Stimulated activated CD8-positive, alpha-beta memory T cell treated with anti-CD3 and anti-CD28 coated beads, Interleukin-15, amount 100 ng/mL, for 4 hours (primary cell): Measurements from ENCODE around the gene FAM83C.
"Not testable (repeated sequence)": the region's sequence is repeated elsewhere in the genome, so short reads cannot be mapped to it uniquely, and the experiment has no call there.

Source experiments
- DNase-seq, 2 donors: peaks; one replicate each; pipeline ENCODE4 v3.0.0-alpha.2; 2020; ENCODE audit warnings: low read depth in 2 of 2

FAM83C gene

GRCh38 chr20:35267092-35267491 lies 25.1 kb downstream of the FAM83C start:
- no peak for DNase-seq

DNA sequence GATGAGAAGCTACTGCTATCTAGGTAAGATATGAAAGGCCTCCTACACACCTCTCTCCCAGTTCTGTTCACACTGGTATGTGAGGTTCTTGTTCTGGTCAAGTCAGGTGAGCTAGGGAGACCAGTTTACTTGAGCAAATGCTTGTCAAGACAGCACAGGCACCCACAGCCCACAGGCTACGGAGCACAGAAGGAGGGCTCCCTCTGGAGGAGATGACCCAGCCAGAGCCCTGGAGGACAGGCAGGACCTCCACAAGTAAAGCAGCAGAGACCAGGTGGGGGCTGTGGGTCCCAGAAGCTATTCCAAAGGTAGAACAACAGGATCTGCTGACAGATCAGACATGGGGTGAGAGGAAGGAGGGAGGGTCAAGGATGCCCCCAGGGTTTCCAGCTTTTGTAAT lies 27.5 kb downstream of the FAM83C start:
- DNase-seq, result no peak

- DNase-seq, result no peak
Measured at GRCh38 chr20:35263532-35264341, 28.5 kb downstream of the FAM83C start.

GRCh38 chr20:35262731-35263531 lies 29.3 kb downstream of the FAM83C start:
- DNase-seq, result not testable (repeated sequence)

DNA sequence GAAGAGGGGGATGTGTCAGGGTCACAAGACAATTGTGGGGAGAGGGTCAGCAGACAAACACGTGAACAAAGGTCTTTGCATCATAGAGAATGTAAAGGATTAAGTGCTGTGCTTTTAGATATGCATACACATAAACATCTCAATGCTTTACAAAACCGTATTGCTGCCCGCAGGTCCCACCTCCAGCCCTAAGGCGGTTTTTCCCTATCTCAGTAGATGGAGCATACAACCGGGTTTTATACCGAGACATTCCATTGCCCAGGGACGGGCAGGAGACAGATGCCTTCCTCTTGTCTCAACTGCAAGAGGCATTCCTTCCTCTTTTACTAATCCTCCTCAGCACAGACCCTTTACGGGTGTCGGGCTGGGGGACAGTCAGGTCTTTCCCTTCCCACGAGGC lies 29.9 kb downstream of the FAM83C start:
- not testable (repeated sequence) for DNase-seq

- DNase-seq, result no peak
Measured at GRCh38 chr20:35260426-35260825, 31.8 kb downstream of the FAM83C start.

GRCh38 chr20:35257175-35257909 lies 34.9 kb downstream of the FAM83C start:
- DNase-seq, result no peak

DNA sequence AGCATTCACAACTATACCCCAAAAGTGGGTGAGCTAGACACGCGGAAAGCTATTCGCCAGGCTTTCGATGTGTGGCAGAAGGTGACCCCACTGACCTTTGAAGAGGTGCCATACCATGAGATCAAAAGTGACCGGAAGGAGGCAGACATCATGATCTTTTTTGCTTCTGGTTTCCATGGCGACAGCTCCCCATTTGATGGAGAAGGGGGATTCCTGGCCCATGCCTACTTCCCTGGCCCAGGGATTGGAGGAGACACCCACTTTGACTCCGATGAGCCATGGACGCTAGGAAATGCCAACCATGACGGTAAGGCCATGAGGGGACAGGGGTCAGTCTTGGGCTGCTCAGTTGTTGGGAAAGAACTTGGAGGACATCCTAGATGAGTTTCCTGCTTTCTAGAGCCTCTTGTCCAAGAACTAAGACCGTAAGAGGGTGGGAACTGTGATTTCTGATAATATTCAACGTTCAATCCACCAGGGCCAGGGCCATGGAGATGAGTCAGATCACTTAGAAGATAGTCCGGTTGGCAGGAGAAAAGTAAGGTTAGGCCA lies 37.7 kb downstream of the FAM83C start:
- no peak for DNase-seq

- no peak for DNase-seq
Measured at GRCh38 chr20:35253010-35253409, 39.2 kb downstream of the FAM83C start.

- not testable (repeated sequence) for DNase-seq
Measured at GRCh38 chr20:35252598-35252997, 39.6 kb downstream of the FAM83C start.

- DNase-seq, result peak in 1 of 2 donors; percentile 6
Measured at GRCh38 chr20:35252037-35252461, 40.2 kb downstream of the FAM83C start.

- DNase-seq, result no peak
Measured at GRCh38 chr20:35251613-35251940, 40.6 kb downstream of the FAM83C start.

DNA sequence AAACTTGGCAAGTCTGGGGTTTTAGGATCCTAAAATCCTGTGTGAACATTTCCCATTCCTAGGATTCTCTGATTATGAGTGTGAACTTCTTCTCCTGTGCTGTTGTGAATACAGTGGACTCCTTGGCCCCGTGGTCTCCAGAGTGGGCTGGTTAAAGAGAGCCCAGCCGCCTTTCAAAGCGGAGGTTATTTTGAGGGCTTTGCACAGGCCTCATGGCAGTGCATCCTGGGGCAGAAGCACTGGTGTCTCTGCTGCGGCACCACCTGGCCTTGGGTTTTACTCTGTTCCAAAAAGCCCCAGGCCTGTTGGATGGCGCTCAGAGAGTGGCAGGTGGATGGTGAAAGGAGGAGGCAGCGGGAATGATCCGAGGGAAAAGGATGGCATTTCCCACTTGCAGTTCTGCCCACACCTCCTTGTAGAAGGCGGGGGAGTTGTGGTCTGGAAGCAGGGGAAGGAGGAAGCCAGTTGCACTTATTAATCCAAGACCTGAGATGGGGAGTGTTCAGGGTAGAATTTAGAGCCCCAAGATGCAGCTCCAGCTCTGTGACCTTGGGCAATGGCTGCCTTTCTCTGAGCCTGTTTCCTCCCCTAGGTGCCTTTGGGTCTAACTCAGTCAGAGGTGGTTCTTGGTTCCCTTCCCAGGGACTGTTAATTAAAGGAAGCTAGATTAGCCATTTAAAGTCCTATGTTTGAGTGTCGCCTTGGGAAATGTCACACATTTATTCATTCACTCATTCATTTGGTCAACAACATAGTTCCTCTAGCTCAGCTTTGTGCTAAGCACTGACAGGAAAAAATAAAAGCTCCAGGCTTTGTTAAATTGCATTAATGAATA lies 43.4 kb downstream of the FAM83C start:
- no peak for DNase-seq

GRCh38 chr20:35246723-35247122 lies 45.5 kb downstream of the FAM83C start:
- no peak for DNase-seq

DNA sequence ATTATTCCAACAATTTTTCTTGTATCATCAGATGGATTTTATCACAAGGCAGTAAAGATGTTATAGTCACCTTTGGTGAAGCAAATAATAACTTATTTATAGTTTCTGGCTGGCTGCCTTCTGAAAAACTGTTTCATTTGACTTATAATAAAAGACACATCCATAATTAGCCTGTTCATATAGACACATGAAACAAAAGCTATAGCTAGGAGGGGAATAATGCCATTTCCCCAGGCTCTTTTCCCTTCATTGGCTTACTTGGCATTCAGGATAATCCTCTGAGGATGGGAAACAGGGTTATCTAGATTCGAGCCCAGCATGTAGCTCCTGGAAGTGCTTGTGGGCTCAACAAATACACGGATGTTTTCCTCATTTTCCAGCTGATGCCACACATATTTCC lies 48.2 kb downstream of the FAM83C start:
- no peak for DNase-seq

DNA sequence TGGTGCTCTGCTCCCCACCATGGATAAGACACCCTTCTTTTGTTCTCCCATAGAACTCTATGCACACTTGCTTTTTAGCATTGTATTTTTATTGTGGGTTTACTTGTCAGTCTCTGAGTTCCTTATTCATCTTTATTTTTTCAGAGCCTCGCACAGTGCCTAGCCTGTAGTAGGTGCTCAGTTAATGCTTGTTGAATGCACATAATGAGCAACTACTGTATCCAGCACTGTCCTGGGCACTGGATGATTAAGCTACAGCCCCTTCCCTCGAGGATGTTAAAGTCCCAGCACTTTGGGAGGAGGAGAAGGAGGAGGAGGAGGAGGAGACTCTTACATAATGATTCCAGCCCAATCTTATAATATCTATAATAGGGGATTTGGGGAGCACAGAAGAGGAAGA lies 48.9 kb downstream of the FAM83C start:
- DNase-seq, result no peak

GRCh38 chr20:35240811-35241293 lies 51.4 kb downstream of the FAM83C start:
- DNase-seq, result no peak

DNA sequence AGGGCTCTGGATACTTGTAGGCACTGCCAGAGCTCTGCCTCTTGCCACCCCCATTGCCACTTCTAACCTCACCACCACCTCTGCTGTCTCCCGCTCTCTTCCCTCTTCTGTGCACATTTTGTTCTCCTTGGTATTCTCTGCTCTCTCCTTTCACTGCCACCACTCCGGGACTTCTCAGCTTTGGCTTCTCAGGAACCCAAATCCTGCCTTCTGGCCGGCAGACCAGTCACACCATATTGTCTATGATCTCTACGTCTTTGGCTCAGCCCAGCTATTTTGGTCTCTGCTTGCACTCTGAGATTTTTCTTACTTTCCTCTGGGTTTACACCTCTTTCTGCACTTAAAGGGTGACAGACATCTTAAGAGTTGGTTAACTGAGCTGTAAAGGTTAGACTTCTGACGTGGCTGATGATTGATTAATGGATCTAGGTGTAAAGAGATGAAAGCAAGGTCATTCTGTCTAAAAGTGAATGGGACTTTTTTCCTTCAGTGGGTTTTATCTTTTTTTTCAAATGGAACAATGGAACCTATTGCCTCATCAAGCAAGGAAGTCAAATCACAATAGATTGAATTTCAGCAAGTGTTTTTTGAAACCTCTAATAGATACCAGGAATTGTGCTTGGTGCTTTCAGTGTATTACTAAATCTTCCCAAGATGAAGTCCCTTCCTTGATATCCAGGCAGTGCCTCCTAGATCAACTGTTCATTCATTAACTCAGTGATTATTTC lies 52.0 kb downstream of the FAM83C start:
- DNase-seq, result no peak

- DNase-seq, result no peak
Measured at GRCh38 chr20:35238735-35239134, 53.5 kb downstream of the FAM83C start.

- no peak for DNase-seq
Measured at GRCh38 chr20:35238170-35238569, 54.1 kb downstream of the FAM83C start.
